H1 (cell line): ENCODE results near the gene NELL2. TPM values are rescaled to one million over a fixed set of nuclear protein-coding genes. Genes with fewer than 3 reads are reported as not detected.

Experiments
- CHD1 ChIP-seq: IDR thresholded peaks from 2 replicates; pipeline ENCODE4 v1.6.1; 2012; ENCODE audit warnings: low read depth, low read length, improper control_type of control experiment
- CTBP2 ChIP-seq: IDR thresholded peaks from 2 replicates; pipeline ENCODE4 v1.7.0; 2011; ENCODE audit warnings: borderline replicate concordance, mild to moderate bottlenecking, moderate library complexity, mixed read lengths, low read length; ENCODE audit not compliant: insufficient read depth, insufficient read length
- YY1 ChIP-seq: IDR thresholded peaks from 2 replicates; pipeline ENCODE4 v1.6.1; 2011; ENCODE audit warnings: low read depth, mild to moderate bottlenecking, low read length
- polyA plus RNA-seq, 7 experiments: library from polyadenylated mRNA; depleted of rRNA in 3 of 7; stranded (reverse) in 5 of 7; unstranded in 2 of 7; fragments of >200 nt in 5 of 7; fragments of 200-250 nt in 2 of 7; gene quantifications; 1 replicate in 5 of 7; 2 replicates in 1 of 7; 4 replicates in 1 of 7; pipeline versions ENCODE4 v1.2.1 to v1.2.3, GENCODE V29; 2011 to 2013; ENCODE audit warnings: missing spikeins in 2 of 7, mixed read lengths in 2 of 7
- total RNA-seq: library from RNA; stranded (reverse); fragmentation: NEBNext Ultra II Directional; extraction: Animal tissue kit (Norgen Biotek cat#: 25700); gene quantifications from 2 replicates; pipeline ENCODE4 v1.2.1, GENCODE V29; 2021

Gene NELL2
- total and polyA plus RNA-seq, 2 of the 8 experiments (the other 6 are each of a cell fraction or from before 2014, with no cell fraction given), result 54.2 to 56.8 TPM

DNA sequence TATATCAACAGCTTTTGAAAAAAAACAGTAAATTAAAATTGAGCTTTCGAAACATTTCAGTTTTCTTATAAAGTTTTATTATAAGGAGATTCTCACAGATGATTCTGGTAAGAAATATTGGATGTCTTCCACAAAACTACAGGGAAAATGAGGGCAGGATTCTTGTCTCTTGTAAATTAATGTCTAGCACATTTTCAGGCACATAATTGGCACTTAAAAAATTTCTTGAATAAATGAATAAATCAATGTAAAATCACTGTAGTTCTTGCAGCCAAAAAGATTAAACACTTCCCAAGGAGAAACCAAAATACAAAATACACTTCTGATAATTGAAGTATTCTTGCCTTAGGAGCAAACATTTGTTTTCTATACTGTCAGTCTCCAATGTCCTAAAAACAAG lies 164.4 kb downstream of the NELL2 start (continued):
- no peak for TF ChIP-seq YY1
- TF ChIP-seq CTBP2, result no peak
- TF ChIP-seq CHD1, result no peak
- TF ChIP-seq, all 59 proteins: peak for 0
